Vagina (tissue), 2 donors: ENCODE data around the gene SRP68.

Experiments
- POLR2A ChIP-seq, 2 donors: fragments of 450-650 bp; IDR thresholded peaks; one replicate each; pipeline ENCODE4 v1.6.1; 2017; ENCODE audit warnings: antibody characterized with exemption in 2 of 2, mild to moderate bottlenecking in 2 of 2, moderate library complexity in 2 of 2
- POLR2AphosphoS5 ChIP-seq, 2 donors: sonication (generic); formaldehyde crosslinking; IDR thresholded peaks; one replicate each; pipeline ENCODE4 v1.9.0; 2017; ENCODE audit warnings: antibody characterized with exemption in 2 of 2, mild to moderate bottlenecking in 2 of 2, low read depth in 1 of 2; ENCODE audit not compliant: insufficient read depth in 1 of 2

- no peak for TF ChIP-seq POLR2A (IDR thresholded peaks at IDR 0.05)
- TF ChIP-seq POLR2AphosphoS5 (IDR thresholded peaks at IDR 0.05; ENCODE audit: insufficient read depth in 1 of 2, low read depth in 1 of 2) = peak in 1 of 2 donors; percentile 37
These were observed 21.5 kb downstream of the SRP68 start for GRCh38 chr17:76050538-76051467.
